Muscle layer of duodenum (tissue), 2 donors: ENCODE measurements around the gene ECE2.

ENCODE experiments used
- H3K27ac ChIP-seq: one replicate; pipeline ENCODE4 v1.7.0; 2013; ENCODE audit warnings: mild to moderate bottlenecking, low read length
- H3K27me3 ChIP-seq: one replicate; pipeline ENCODE4 v1.7.0; 2013; ENCODE audit warnings: low read depth, mild to moderate bottlenecking, control low read depth, low read length
- H3K36me3 ChIP-seq, 2 donors: one replicate each; pipeline ENCODE4 v1.7.0; 2013; ENCODE audit warnings: low read length in 2 of 2, control low read depth in 1 of 2, mild to moderate bottlenecking in 1 of 2; ENCODE audit not compliant: insufficient read depth in 2 of 2, control insufficient read depth in 1 of 2
- H3K4me1 ChIP-seq, 2 donors: one replicate each; pipeline ENCODE4 v1.7.0; 2013; ENCODE audit warnings: low read length in 2 of 2, mild to moderate bottlenecking in 2 of 2, control low read depth in 1 of 2, moderate library complexity in 1 of 2; ENCODE audit not compliant: insufficient read depth in 2 of 2, control insufficient read depth in 1 of 2
- H3K4me3 ChIP-seq, 2 donors: one replicate each; pipeline ENCODE4 v1.7.0; 2013; ENCODE audit warnings: low read length in 2 of 2, low read depth in 1 of 2, mild to moderate bottlenecking in 1 of 2
- H3K9me3 ChIP-seq, 2 donors: one replicate each; pipeline ENCODE4 v1.7.0; 2013; ENCODE audit warnings: low read length in 2 of 2, control low read depth in 1 of 2, mild to moderate bottlenecking in 1 of 2; ENCODE audit not compliant: control insufficient read depth in 1 of 2
- donor health status: healthy.

Gene ECE2

DNA sequence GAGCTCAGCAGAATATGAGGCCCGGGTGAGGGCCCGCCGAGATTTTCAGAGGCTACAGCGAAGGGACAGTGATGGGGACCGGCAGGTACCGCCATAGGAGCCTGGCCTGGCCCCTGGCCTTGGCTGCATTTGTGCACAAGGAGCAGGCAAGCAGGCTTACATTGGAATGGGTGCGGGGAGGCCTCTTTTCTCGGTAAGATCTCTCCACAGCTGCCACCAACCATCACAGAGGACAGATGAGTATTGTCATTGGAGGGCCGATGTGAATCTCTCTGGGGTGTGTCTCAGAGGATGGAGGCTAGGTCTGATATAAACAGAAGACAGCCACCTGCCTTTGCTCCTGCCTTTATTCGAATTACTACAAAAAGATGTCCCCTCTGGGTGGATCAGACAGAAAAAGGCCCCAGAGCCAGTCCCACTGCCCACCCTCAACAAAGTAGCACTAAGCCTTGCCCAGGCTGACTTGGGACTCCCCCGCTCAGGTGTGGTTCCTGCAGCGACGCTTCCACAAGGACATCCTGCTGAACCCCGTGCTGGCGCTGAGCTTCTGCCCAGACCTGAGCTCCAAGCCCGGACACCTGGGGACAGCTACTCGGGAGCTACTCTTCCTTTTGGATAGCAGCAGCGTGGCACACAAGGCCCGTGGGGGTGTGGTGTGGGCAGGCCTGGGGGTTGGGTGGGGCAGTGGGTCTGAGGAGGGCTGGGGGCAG, 41.0 kb upstream of the ECE2 start:
- Histone ChIP-seq H3K9me3 (no peaks in the 10 kb centered on the region), H3K27me3 (peaks cover 22% of the 10 kb centered on the region), H3K4me1 (peaks cover 0 to 13% of the 10 kb centered on the region in 2 donors), H3K4me3 (no peak overlapping the region), H3K27ac (no peak overlapping the region), H3K36me3 (no peaks in the 10 kb centered on the region)

- no peaks in the 10 kb centered on the region for H3K36me3 ChIP-seq
- no peaks in the 10 kb centered on the region for H3K9me3 ChIP-seq
- peaks cover 21% of the 10 kb centered on the region for H3K27me3 ChIP-seq
- H3K4me1 ChIP-seq: peaks cover 0 to 7% of the 10 kb centered on the region in 2 donors
- no peak overlapping the region for H3K27ac ChIP-seq
- H3K4me3 ChIP-seq: no peak overlapping the region
Measured at GRCh38 chr3:184235381-184236032, 40.3 kb upstream of the ECE2 start.

DNA sequence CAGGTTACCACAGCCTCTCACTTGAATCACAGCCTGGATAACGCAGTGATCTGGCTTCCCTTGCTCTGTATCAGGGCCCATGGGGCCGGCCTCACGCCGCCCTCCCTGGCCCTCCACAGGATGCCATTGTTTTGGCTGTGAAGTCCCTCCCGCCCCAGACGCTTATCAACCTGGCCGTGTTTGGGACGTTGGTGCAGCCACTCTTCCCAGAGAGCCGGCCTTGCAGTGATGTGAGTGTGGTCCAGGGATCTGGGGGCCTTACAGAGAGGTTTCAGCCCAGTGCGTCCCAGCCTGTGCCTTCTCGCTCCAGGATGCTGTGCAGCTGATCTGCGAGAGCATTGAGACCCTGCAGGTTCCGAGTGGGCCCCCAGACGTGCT, 39.8 kb upstream of the ECE2 start:
- Histone ChIP-seq H3K9me3 (no peaks in the 10 kb centered on the region), H3K4me1 (peaks cover 0 to 1% of the 10 kb centered on the region in 2 donors), H3K36me3 (no peaks in the 10 kb centered on the region), H3K27me3 (peaks cover 17% of the 10 kb centered on the region), H3K27ac (no peak overlapping the region), H3K4me3 (no peak overlapping the region)

- peaks cover 11% of the 10 kb centered on the region for H3K27me3 ChIP-seq
- H3K27ac ChIP-seq: no peak overlapping the region
- no peak overlapping the region for H3K4me3 ChIP-seq
- H3K9me3 ChIP-seq: no peaks in the 10 kb centered on the region
- H3K36me3 ChIP-seq: no peaks in the 10 kb centered on the region
- peaks cover 0 to 4% of the 10 kb centered on the region in 2 donors for H3K4me1 ChIP-seq
Measured at GRCh38 chr3:184236636-184237035, 39.2 kb upstream of the ECE2 start.

DNA sequence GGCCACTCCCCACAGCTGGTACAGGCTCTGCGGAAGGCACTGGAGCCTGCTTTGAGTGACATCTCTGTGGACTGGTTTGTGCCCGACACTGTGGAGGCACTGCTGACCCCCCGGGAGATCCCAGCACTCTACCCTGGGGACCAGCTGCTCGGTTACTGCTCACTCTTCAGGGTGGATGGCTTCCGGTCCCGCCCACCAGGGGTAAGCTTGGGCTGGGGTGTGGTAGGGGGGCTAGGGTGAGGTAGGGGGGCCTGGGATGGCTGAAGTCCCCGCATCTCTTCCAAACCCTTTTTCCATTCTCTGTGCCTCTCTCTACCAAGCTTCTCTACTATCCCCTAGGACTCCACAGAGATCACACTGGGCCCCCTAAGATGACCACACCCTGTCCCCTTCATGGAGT, 38.6 kb upstream of the ECE2 start:
- peaks cover 5% of the 10 kb centered on the region for H3K27me3 ChIP-seq
- peaks cover 0 to 4% of the 10 kb centered on the region in 2 donors for H3K36me3 ChIP-seq
- H3K27ac ChIP-seq: no peak overlapping the region
- no peak overlapping the region for H3K4me3 ChIP-seq
- H3K4me1 ChIP-seq: peaks cover 0 to 5% of the 10 kb centered on the region in 2 donors
- H3K9me3 ChIP-seq: no peaks in the 10 kb centered on the region

DNA sequence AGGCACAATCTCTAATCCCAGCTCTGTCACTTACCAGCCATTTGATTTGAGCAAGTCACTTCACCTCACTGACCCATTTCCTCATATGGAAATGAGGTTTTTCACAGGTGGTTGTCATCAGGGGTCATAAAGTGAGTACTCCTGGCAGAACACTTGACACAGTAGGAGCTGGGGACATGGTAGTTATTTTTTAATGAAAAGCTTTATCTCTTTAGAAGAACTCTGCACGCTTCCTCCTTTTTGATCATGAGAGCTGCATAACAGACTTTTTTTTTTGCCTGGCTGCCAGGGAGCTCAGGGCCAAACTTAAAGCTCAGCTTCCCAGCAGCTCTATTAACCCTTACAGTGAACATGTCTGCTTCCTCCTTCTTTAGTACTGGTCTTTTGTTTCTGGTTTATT, 38.0 kb upstream of the ECE2 start:
- Histone ChIP-seq H3K27me3 (no peaks in the 10 kb centered on the region), H3K9me3 (no peaks in the 10 kb centered on the region), H3K27ac (no peak overlapping the region), H3K4me1 (peaks cover 0 to 5% of the 10 kb centered on the region in 2 donors), H3K4me3 (no peak overlapping the region), H3K36me3 (peaks cover 5 to 10% of the 10 kb centered on the region in 2 donors)

DNA sequence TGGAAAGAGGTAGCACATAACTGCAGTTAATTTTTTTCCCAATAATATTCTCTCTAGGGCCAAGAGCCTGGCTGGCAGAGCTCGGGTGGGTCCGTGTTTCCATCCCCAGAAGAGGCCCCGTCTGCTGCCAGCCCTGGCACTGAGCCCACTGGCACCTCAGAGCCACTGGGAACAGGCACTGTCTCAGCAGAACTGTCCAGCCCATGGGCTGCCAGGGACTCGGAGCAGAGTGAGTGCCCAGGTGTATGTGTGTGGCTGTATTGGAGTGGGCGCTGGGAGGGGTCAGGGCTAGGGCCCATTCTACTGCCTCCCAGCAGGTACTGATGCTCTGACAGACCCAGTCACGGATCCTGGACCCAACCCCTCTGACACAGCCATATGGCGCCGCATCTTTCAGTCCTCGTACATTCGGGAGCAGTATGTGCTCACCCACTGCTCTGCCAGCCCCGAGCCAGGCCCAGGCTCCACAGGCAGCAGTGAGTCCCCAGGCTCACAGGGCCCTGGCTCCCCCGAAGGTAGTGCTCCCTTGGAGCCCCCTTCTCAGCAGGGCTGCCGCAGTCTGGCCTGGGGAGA, 37.5 kb upstream of the ECE2 start:
- H3K9me3 ChIP-seq: no peaks in the 10 kb centered on the region
- H3K4me1 ChIP-seq: peaks cover 0 to 5% of the 10 kb centered on the region in 2 donors
- no peaks in the 10 kb centered on the region for H3K27me3 ChIP-seq

GRCh38 chr3:184239221-184239620, 36.6 kb upstream of the ECE2 start:
- Histone ChIP-seq H3K27ac (no peak overlapping the region), H3K9me3 (no peaks in the 10 kb centered on the region), H3K27me3 (no peaks in the 10 kb centered on the region), H3K4me1 (peaks cover 0 to 5% of the 10 kb centered on the region in 2 donors), H3K36me3 (peaks cover 10 to 24% of the 10 kb centered on the region in 2 donors), H3K4me3 (no peak overlapping the region)

More for the DNA sequence above, 37.5 kb upstream of the ECE2 start:
- Histone ChIP-seq H3K27ac (no peak overlapping the region), H3K4me3 (no peak overlapping the region), H3K36me3 (peaks cover 6 to 15% of the 10 kb centered on the region in 2 donors)

DNA sequence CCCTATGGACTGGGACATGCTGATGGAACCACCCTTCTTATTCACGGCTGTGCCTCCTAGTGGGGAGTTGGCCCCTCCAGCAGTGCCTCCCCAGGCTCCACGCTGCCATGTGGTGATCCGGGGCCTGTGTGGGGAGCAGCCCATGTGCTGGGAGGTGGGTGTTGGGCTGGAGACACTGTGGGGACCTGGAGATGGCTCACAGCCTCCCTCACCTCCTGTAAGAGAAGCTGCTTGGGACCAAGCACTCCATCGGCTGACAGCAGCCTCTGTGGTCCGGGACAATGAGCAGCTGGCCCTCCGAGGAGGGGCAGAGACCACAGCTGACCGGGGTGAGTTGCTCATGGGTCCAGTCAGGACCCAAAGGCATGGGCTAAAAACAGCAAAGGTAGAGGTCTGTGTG, 36.1 kb upstream of the ECE2 start:
- no peak overlapping the region for H3K4me3 ChIP-seq
- no peak overlapping the region for H3K27ac ChIP-seq
- H3K27me3 ChIP-seq: no peaks in the 10 kb centered on the region
- H3K4me1 ChIP-seq: peaks cover 0 to 5% of the 10 kb centered on the region in 2 donors
- no peaks in the 10 kb centered on the region for H3K9me3 ChIP-seq
- H3K36me3 ChIP-seq: peaks cover 15 to 29% of the 10 kb centered on the region in 2 donors

DNA sequence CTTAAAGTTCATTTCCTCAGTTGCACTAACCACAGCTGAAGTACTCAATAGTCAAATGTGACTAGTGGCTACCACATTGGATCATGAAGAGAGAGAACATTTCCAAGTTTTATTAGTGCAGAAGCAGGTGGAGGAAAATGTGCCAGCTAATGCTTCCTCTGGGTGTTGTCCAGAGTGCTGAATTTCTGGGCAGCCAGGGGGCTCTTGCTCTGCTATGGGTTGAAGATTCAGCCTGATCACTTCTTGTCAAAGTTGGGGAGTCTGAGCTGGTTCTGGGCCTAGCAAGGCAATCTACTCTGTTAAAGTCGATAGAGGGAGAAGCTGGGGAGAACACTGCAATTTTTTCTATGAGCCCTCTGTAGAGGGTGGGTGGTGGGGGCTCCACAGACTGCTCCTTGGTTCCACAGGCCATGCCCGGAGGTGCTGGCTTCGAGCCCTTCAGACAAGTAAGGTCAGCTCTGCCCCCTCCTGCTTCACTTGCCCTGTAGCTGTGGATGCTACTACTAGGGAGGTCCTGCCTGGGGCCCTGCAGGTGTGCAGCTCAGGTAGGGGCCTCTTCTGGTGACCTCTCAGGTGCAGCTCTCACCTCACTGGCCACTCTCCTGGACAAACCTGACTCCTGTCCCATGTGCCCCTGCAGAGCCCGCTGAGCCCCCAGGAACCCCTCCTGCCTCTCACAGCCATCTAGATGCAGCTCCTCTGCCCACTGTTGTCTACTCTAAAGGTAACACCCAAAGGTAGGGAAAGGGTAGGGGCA, 35.3 kb upstream of the ECE2 start:
- H3K4me3 ChIP-seq: no peak overlapping the region
- H3K36me3 ChIP-seq: peaks cover 24 to 38% of the 10 kb centered on the region in 2 donors
- H3K4me1 ChIP-seq: peaks cover 0 to 5% of the 10 kb centered on the region in 2 donors
- H3K27me3 ChIP-seq: no peaks in the 10 kb centered on the region
- H3K27ac ChIP-seq: no peak overlapping the region
- no peaks in the 10 kb centered on the region for H3K9me3 ChIP-seq

GRCh38 chr3:184241141-184241446, 34.7 kb upstream of the ECE2 start:
- no peaks in the 10 kb centered on the region for H3K9me3 ChIP-seq
- H3K27ac ChIP-seq: no peak overlapping the region
- no peaks in the 10 kb centered on the region for H3K27me3 ChIP-seq
- no peak overlapping the region for H3K4me3 ChIP-seq
- H3K36me3 ChIP-seq: peaks cover 24 to 40% of the 10 kb centered on the region in 2 donors
- H3K4me1 ChIP-seq: peaks cover 0 to 5% of the 10 kb centered on the region in 2 donors
